K562 (cell line): ENCODE data around the gene DTX4. TPM values are rescaled to one million over a fixed set of nuclear protein-coding genes. Genes with fewer than 3 reads are reported as not detected.
A peak's percentile ranks its signal among the peaks of the same experiment; 100 is the strongest.

Experiments used
- BRD9 ChIP-seq: fragments of 450-650 bp; IDR thresholded peaks from 2 replicates; pipeline ENCODE4 v1.6.1; 2018; ENCODE audit warnings: low read depth; ENCODE audit not compliant: partially characterized antibody
- HDAC1 ChIP-seq, 2 experiments: fragments of 450-650 bp; IDR thresholded peaks; 2 replicates each; pipeline ENCODE4 v1.6.1; 2016 to 2017; ENCODE audit warnings: inconsistent platforms in 1 of 2, mild to moderate bottlenecking in 1 of 2, moderate library complexity in 1 of 2
- NR2C2 ChIP-seq, 2 experiments: fragments of 200-800 bp in 1 of 2; sonication (Bioruptor generic) in 1 of 2; sonication (generic) in 1 of 2; formaldehyde crosslinking in 1 of 2; IDR thresholded peaks; 2 replicates each; pipeline versions ENCODE4 v1.6.1 to v1.8.0; 2016 to 2022; ENCODE audit warnings: mild to moderate bottlenecking in 1 of 2, missing compliant biosample characterization in 1 of 2, missing genetic modification characterization in 1 of 2, missing genetic modification reagents in 1 of 2
- SIX5 ChIP-seq, 2 experiments: IDR thresholded peaks; 2 replicates each; pipeline ENCODE4 v1.6.1; 2011; ENCODE audit warnings: low read length in 2 of 2, borderline replicate concordance in 1 of 2, low read depth in 1 of 2, mild to moderate bottlenecking in 1 of 2, moderate library complexity in 1 of 2; ENCODE audit not compliant: insufficient read depth in 1 of 2
- ZNF780A ChIP-seq: fragments of 250-450 bp; sonication (Bioruptor Pico); IDR thresholded peaks from 2 replicates; pipeline ENCODE4 v1.5.0; 2021; ENCODE audit warnings: mild to moderate bottlenecking
- polyA plus RNA-seq, 8 experiments: library from polyadenylated mRNA; depleted of rRNA in 4 of 8; stranded (reverse) in 5 of 8; unstranded in 3 of 8; fragments of >200 nt; fragmentation: Nextera tagmentation in 2 of 8; fragmentation: Illumina TruSeq in 1 of 8; extraction: Ambion mirVana in 2 of 8; extraction: Trizol in 1 of 8; gene quantifications; 2 replicates each; pipeline versions ENCODE4 v1.2.1 to v1.2.3, GENCODE V29; 2011 to 2014; ENCODE audit warnings: inconsistent platforms in 1 of 8, missing spikeins in 1 of 8
- total RNA-seq, 7 experiments: library from RNA; depleted of rRNA in 6 of 7; stranded (reverse); fragments of >200 nt in 6 of 7; fragmentation: Illumina TruSeq in 2 of 7; extraction: Trizol in 2 of 7; gene quantifications; 2 replicates each; pipeline versions ENCODE4 v1.2.1 to v1.2.3, GENCODE V29; 2011 to 2021; ENCODE audit warnings: low replicate concordance in 1 of 7
- TF ChIP-seq, protein P1 (sequence below): fragments of 200-600 bp; sonication (generic); IDR thresholded peaks from one replicate; pipeline ENCODE4 v1.6.1; 2012; ENCODE audit warnings: mild to moderate bottlenecking, low read depth, low read length, inconsistent platforms
- TF ChIP-seq, protein P2 (sequence below): IDR thresholded peaks from 3 replicates; pipeline ENCODE4 v1.6.1; 2011; ENCODE audit warnings: borderline replicate concordance, mild to moderate bottlenecking; ENCODE audit not compliant: insufficient read length, insufficient read depth
- TF ChIP-seq, protein P3 (sequence below), 3 experiments: fragments of 200-800 bp in 1 of 3; fragments of 250-450 bp in 1 of 3; fragments of 450-650 bp in 1 of 3; sonication (Bioruptor Pico) in 1 of 3; sonication (Bioruptor generic) in 1 of 3; formaldehyde crosslinking in 1 of 3; IDR thresholded peaks; 2 replicates each; pipeline versions ENCODE4 v1.6.1 to v1.8.0; 2016 to 2022; ENCODE audit warnings: mild to moderate bottlenecking in 2 of 3, missing genetic modification characterization in 2 of 3, missing compliant biosample characterization in 1 of 3, moderate library complexity in 1 of 3

DTX4 gene
- total and polyA plus RNA-seq, 9 of the 15 experiments (the other 6 are each of a cell fraction or from before 2014, with no cell fraction given), result 0.03 to 0.47 (median 0.04) TPM; not detected in 4

DNA sequence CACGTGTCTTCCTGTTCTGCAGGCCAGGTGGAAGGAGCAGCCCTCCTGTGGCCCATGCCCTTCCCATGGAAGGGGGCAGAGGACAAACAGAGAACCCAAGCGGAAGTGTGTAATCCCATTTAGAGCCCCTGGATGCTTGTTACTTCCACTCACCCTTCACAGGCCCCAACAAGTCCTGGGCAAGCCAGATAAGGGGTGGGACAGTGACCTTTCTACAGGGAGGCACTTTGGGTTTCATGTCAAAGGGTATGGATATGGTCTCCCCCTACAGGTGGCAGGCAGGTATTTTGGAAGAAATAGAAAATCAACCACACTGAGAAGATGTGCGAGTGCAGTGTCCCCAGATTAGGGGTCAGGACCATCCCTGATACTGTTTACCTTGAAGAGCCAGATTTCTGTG is 29.4 kb downstream of the DTX4 start (continued):
- TF ChIP-seq, protein P1, sequence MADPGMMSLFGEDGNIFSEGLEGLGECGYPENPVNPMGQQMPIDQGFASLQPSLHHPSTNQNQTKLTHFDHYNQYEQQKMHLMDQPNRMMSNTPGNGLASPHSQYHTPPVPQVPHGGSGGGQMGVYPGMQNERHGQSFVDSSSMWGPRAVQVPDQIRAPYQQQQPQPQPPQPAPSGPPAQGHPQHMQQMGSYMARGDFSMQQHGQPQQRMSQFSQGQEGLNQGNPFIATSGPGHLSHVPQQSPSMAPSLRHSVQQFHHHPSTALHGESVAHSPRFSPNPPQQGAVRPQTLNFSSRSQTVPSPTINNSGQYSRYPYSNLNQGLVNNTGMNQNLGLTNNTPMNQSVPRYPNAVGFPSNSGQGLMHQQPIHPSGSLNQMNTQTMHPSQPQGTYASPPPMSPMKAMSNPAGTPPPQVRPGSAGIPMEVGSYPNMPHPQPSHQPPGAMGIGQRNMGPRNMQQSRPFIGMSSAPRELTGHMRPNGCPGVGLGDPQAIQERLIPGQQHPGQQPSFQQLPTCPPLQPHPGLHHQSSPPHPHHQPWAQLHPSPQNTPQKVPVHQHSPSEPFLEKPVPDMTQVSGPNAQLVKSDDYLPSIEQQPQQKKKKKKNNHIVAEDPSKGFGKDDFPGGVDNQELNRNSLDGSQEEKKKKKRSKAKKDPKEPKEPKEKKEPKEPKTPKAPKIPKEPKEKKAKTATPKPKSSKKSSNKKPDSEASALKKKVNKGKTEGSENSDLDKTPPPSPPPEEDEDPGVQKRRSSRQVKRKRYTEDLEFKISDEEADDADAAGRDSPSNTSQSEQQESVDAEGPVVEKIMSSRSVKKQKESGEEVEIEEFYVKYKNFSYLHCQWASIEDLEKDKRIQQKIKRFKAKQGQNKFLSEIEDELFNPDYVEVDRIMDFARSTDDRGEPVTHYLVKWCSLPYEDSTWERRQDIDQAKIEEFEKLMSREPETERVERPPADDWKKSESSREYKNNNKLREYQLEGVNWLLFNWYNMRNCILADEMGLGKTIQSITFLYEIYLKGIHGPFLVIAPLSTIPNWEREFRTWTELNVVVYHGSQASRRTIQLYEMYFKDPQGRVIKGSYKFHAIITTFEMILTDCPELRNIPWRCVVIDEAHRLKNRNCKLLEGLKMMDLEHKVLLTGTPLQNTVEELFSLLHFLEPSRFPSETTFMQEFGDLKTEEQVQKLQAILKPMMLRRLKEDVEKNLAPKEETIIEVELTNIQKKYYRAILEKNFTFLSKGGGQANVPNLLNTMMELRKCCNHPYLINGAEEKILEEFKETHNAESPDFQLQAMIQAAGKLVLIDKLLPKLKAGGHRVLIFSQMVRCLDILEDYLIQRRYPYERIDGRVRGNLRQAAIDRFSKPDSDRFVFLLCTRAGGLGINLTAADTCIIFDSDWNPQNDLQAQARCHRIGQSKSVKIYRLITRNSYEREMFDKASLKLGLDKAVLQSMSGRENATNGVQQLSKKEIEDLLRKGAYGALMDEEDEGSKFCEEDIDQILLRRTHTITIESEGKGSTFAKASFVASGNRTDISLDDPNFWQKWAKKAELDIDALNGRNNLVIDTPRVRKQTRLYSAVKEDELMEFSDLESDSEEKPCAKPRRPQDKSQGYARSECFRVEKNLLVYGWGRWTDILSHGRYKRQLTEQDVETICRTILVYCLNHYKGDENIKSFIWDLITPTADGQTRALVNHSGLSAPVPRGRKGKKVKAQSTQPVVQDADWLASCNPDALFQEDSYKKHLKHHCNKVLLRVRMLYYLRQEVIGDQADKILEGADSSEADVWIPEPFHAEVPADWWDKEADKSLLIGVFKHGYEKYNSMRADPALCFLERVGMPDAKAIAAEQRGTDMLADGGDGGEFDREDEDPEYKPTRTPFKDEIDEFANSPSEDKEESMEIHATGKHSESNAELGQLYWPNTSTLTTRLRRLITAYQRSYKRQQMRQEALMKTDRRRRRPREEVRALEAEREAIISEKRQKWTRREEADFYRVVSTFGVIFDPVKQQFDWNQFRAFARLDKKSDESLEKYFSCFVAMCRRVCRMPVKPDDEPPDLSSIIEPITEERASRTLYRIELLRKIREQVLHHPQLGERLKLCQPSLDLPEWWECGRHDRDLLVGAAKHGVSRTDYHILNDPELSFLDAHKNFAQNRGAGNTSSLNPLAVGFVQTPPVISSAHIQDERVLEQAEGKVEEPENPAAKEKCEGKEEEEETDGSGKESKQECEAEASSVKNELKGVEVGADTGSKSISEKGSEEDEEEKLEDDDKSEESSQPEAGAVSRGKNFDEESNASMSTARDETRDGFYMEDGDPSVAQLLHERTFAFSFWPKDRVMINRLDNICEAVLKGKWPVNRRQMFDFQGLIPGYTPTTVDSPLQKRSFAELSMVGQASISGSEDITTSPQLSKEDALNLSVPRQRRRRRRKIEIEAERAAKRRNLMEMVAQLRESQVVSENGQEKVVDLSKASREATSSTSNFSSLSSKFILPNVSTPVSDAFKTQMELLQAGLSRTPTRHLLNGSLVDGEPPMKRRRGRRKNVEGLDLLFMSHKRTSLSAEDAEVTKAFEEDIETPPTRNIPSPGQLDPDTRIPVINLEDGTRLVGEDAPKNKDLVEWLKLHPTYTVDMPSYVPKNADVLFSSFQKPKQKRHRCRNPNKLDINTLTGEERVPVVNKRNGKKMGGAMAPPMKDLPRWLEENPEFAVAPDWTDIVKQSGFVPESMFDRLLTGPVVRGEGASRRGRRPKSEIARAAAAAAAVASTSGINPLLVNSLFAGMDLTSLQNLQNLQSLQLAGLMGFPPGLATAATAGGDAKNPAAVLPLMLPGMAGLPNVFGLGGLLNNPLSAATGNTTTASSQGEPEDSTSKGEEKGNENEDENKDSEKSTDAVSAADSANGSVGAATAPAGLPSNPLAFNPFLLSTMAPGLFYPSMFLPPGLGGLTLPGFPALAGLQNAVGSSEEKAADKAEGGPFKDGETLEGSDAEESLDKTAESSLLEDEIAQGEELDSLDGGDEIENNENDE, result no peak
- TF ChIP-seq BRD9 (no peak), NR2C2 (CRISPR knock-in tag; IDR thresholded peaks at IDR 0.05) (no peak), NR2C2 (tag; IDR thresholded peaks at IDR 0.05) (peak; percentile 28; the same call in 1 of the 2 replicates), HDAC1 (IDR thresholded peaks at IDR 0.05) (no peak), ZNF780A (no peak), SIX5 (IDR thresholded peaks at IDR 0.05; ENCODE audit: borderline replicate concordance in 1 of 2, insufficient read depth in 1 of 2, low read depth in 1 of 2, low read length in 2 of 2) (no peak)
- TF ChIP-seq, protein P2, sequence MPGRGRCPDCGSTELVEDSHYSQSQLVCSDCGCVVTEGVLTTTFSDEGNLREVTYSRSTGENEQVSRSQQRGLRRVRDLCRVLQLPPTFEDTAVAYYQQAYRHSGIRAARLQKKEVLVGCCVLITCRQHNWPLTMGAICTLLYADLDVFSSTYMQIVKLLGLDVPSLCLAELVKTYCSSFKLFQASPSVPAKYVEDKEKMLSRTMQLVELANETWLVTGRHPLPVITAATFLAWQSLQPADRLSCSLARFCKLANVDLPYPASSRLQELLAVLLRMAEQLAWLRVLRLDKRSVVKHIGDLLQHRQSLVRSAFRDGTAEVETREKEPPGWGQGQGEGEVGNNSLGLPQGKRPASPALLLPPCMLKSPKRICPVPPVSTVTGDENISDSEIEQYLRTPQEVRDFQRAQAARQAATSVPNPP, result no peak
- TF ChIP-seq, protein P3, sequence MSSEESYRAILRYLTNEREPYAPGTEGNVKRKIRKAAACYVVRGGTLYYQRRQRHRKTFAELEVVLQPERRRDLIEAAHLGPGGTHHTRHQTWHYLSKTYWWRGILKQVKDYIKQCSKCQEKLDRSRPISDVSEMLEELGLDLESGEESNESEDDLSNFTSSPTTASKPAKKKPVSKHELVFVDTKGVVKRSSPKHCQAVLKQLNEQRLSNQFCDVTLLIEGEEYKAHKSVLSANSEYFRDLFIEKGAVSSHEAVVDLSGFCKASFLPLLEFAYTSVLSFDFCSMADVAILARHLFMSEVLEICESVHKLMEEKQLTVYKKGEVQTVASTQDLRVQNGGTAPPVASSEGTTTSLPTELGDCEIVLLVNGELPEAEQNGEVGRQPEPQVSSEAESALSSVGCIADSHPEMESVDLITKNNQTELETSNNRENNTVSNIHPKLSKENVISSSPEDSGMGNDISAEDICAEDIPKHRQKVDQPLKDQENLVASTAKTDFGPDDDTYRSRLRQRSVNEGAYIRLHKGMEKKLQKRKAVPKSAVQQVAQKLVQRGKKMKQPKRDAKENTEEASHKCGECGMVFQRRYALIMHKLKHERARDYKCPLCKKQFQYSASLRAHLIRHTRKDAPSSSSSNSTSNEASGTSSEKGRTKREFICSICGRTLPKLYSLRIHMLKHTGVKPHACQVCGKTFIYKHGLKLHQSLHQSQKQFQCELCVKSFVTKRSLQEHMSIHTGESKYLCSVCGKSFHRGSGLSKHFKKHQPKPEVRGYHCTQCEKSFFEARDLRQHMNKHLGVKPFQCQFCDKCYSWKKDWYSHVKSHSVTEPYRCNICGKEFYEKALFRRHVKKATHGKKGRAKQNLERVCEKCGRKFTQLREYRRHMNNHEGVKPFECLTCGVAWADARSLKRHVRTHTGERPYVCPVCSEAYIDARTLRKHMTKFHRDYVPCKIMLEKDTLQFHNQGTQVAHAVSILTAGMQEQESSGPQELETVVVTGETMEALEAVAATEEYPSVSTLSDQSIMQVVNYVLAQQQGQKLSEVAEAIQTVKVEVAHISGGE (CRISPR knock-in tag; IDR thresholded peaks at IDR 0.05), result peak in 1 of 3 experiments; percentile 79; a peak in 2 of 6 replicates
